HepG2 (cell line): ENCODE results near the gene SDE2. TPM values are rescaled to one million over a fixed set of nuclear protein-coding genes. Genes with fewer than 3 reads are reported as not detected.

Experiments
- ELF1 ChIP-seq: sonication (generic); formaldehyde crosslinking; IDR thresholded peaks from 2 replicates; pipeline ENCODE4 v1.4.0; 2020; ENCODE audit warnings: missing genetic modification reagents
- HIVEP1 ChIP-seq: sonication (generic); formaldehyde crosslinking; IDR thresholded peaks from 2 replicates; pipeline ENCODE4 v1.4.0; 2020; ENCODE audit warnings: mild to moderate bottlenecking, missing genetic modification reagents
- IKZF5 ChIP-seq: IDR thresholded peaks from 2 replicates; pipeline ENCODE4 v1.6.1; 2018; ENCODE audit warnings: missing genetic modification reagents, mild to moderate bottlenecking, missing compliant biosample characterization
- NCOA5 ChIP-seq: sonication (generic); formaldehyde crosslinking; IDR thresholded peaks from 2 replicates; pipeline ENCODE4 v1.4.0; 2020; ENCODE audit warnings: missing genetic modification reagents
- NONO ChIP-seq, 2 experiments: fragments of 450-650 bp in 1 of 2; sonication (generic) in 1 of 2; formaldehyde crosslinking in 1 of 2; IDR thresholded peaks in 1 of 2; conservative IDR thresholded peaks in 1 of 2; 2 replicates each; pipeline versions ENCODE4 v1.6.1 to v1.8.0; 2017 to 2022; ENCODE audit warnings: mild to moderate bottlenecking in 1 of 2, missing genetic modification reagents in 1 of 2, moderate library complexity in 1 of 2
- NR2F6 ChIP-seq, 2 experiments: IDR thresholded peaks; 2 replicates each; pipeline ENCODE4 v1.6.1; 2016; ENCODE audit warnings: antibody characterized with exemption in 1 of 2, mild to moderate bottlenecking in 1 of 2
- POLR2AphosphoS2 ChIP-seq: IDR thresholded peaks from 2 replicates; pipeline ENCODE4 v1.6.1; 2011; ENCODE audit warnings: low read depth, low read length, improper control_type of control experiment
- RBM39 ChIP-seq: fragments of 200-400 bp; formaldehyde crosslinking; IDR thresholded peaks from one replicate; pipeline ENCODE4 v1.6.1; 2018; ENCODE audit warnings: antibody characterized with exemption, mild to moderate bottlenecking, low read depth, low read length; ENCODE audit not compliant: poor library complexity, severe bottlenecking
- RXRA ChIP-seq: sonication (generic); formaldehyde crosslinking; IDR thresholded peaks from 2 replicates; pipeline ENCODE4 v1.5.1; 2020; ENCODE audit warnings: missing genetic modification reagents
- SAFB2 ChIP-seq: sonication (generic); formaldehyde crosslinking; IDR thresholded peaks from 2 replicates; pipeline ENCODE4 v1.5.1; 2020; ENCODE audit warnings: missing genetic modification reagents, low read depth, mild to moderate bottlenecking, borderline replicate concordance
- SALL2 ChIP-seq: sonication (generic); formaldehyde crosslinking; IDR thresholded peaks from 2 replicates; pipeline ENCODE4 v1.8.1; 2023; ENCODE audit warnings: mild to moderate bottlenecking, missing genetic modification reagents, inconsistent platforms
- SIN3B ChIP-seq: fragments of 150-350 bp; IDR thresholded peaks from 2 replicates; pipeline ENCODE4 v1.6.1; 2014; ENCODE audit warnings: low read length
- SNAPC4 ChIP-seq: sonication (generic); formaldehyde crosslinking; IDR thresholded peaks from 2 replicates; pipeline ENCODE4 v1.4.0; 2020; ENCODE audit warnings: mild to moderate bottlenecking, missing genetic modification reagents
- SOX6 ChIP-seq, 2 experiments: fragments of 450-650 bp in 1 of 2; sonication (generic) in 1 of 2; formaldehyde crosslinking in 1 of 2; IDR thresholded peaks; 2 replicates each; pipeline versions ENCODE4 v1.4.0 to v1.6.1; 2017 to 2020; ENCODE audit warnings: antibody characterized with exemption in 1 of 2, mild to moderate bottlenecking in 1 of 2, missing genetic modification reagents in 1 of 2
- SRY ChIP-seq: sonication (generic); formaldehyde crosslinking; IDR thresholded peaks from 2 replicates; pipeline ENCODE4 v1.8.0; 2022; ENCODE audit warnings: mild to moderate bottlenecking, missing genetic modification reagents
- ZEB1 ChIP-seq: IDR thresholded peaks from 2 replicates; pipeline ENCODE4 v1.6.1; 2012; ENCODE audit warnings: mild to moderate bottlenecking, low read depth, inconsistent platforms; ENCODE audit not compliant: insufficient replicate concordance
- ZNF260 ChIP-seq: sonication (generic); formaldehyde crosslinking; IDR thresholded peaks from 2 replicates; pipeline ENCODE4 v1.4.0; 2020; ENCODE audit warnings: missing genetic modification reagents, low read depth, mild to moderate bottlenecking, borderline replicate concordance
- ZNF33B ChIP-seq: sonication (generic); formaldehyde crosslinking; IDR thresholded peaks from 2 replicates; pipeline ENCODE4 v1.5.1; 2020; ENCODE audit warnings: mild to moderate bottlenecking, missing genetic modification reagents
- ZNF350 ChIP-seq: sonication (generic); formaldehyde crosslinking; IDR thresholded peaks from 2 replicates; pipeline ENCODE4 v1.4.0; 2020; ENCODE audit warnings: mild to moderate bottlenecking, low read depth, missing genetic modification reagents, borderline replicate concordance
- ZNF468 ChIP-seq: sonication (generic); formaldehyde crosslinking; IDR thresholded peaks from 2 replicates; pipeline ENCODE4 v1.8.0; 2022; ENCODE audit warnings: mild to moderate bottlenecking, moderate library complexity, missing genetic modification reagents
- ZNF496 ChIP-seq: sonication (generic); formaldehyde crosslinking; IDR thresholded peaks from 2 replicates; pipeline ENCODE4 v1.8.1; 2023; ENCODE audit warnings: mild to moderate bottlenecking, moderate library complexity, missing genetic modification reagents; ENCODE audit not compliant: insufficient replicate concordance
- ZNF530 ChIP-seq: sonication (generic); formaldehyde crosslinking; IDR thresholded peaks from 2 replicates; pipeline ENCODE4 v1.5.0; 2020; ENCODE audit warnings: low read depth, mild to moderate bottlenecking, missing genetic modification reagents
- ZNF737 ChIP-seq: sonication (generic); formaldehyde crosslinking; IDR thresholded peaks from 2 replicates; pipeline ENCODE4 v1.5.0; 2020; ENCODE audit warnings: missing genetic modification reagents, mild to moderate bottlenecking, borderline replicate concordance
- ZNF777 ChIP-seq: sonication (generic); formaldehyde crosslinking; IDR thresholded peaks from 2 replicates; pipeline ENCODE4 v1.4.0; 2020; ENCODE audit warnings: missing genetic modification reagents
- polyA plus RNA-seq, 8 experiments: library from polyadenylated mRNA; depleted of rRNA in 3 of 8; stranded (reverse) in 7 of 8; unstranded in 1 of 8; fragments of >200 nt; fragmentation: Illumina TruSeq in 4 of 8; extraction: Trizol in 4 of 8; gene quantifications; 2 replicates each; pipeline versions ENCODE4 v1.2.1 to v1.2.3, GENCODE V29; 2011 to 2016; ENCODE audit warnings: low read depth in 4 of 8, missing spikeins in 1 of 8, mixed read lengths in 1 of 8; ENCODE audit not compliant: insufficient read depth in 1 of 8
- total RNA-seq, 5 experiments: library from RNA; depleted of rRNA; stranded (reverse); fragments of >200 nt; fragmentation: Illumina TruSeq; extraction: Trizol; gene quantifications; 2 replicates each; pipeline ENCODE4 v1.2.3, GENCODE V29; 2016; ENCODE audit warnings: low read depth in 1 of 5

Gene SDE2
- total and polyA plus RNA-seq, 2 of the 13 experiments (the other 11 are each of a cell fraction or from before 2014, with no cell fraction given): 10.8 to 19.6 TPM

- TF ChIP-seq SOX6 (IDR thresholded peaks at IDR 0.05) (no peak), SOX6 (CRISPR knock-in tag; IDR thresholded peaks at IDR 0.05) (peak; percentile 33; the same call in 1 of the 2 replicates), ZNF260 (no peak), ZNF530 (no peak), ZEB1 (no peak), RXRA (CRISPR knock-in tag) (peak; percentile 55), ZNF468 (no peak), RBM39 (no peak), ZNF777 (0 out of 2 replicates have a peak, but pooled peaks have one; percentile 24), SRY (CRISPR knock-in tag) (peak; percentile 49; the same call in 1 of the 2 replicates), IKZF5 (CRISPR knock-in tag) (peak; percentile 70; the same call in 1 of the 2 replicates), POLR2AphosphoS2 (0 out of 2 replicates have a peak, but pooled peaks have one; percentile 27), ELF1 (CRISPR knock-in tag) (peak; percentile 78), NCOA5 (no peak), ZNF496 (CRISPR knock-in tag) (no peak), SNAPC4 (CRISPR knock-in tag) (no peak), ZNF737 (no peak), ZNF33B (CRISPR knock-in tag) (no peak; the same call in 1 of the 2 replicates), ZNF350 (CRISPR knock-in tag) (peak; percentile 77; the same call in 1 of the 2 replicates), SAFB2 (CRISPR knock-in tag) (peak; percentile 38; the same call in 1 of the 2 replicates), SIN3B (peak; percentile 76; the same call in 1 of the 2 replicates), NONO (IDR thresholded peaks at IDR 0.05) (no peak), NONO (CRISPR knock-in tag; conservative IDR thresholded peaks at IDR 0.05) (no peak; the same call in 1 of the 2 replicates), NR2F6 (IDR thresholded peaks at IDR 0.05) (peak; percentile 8; the same call in 1 of the 2 replicates), NR2F6 (CRISPR knock-in tag; IDR thresholded peaks at IDR 0.05) (no peak; the same call in 1 of the 2 replicates), SALL2 (peak; percentile 69; the same call in 1 of the 2 replicates), HIVEP1 (no peak)
These were observed at the start of gene SDE2 (continued) for GRCh38 chr1:225999227-225999911.
